Measurements from ENCODE around the gene MSH5. TPM values are rescaled to one million over a fixed set of nuclear protein-coding genes. Genes with fewer than 3 reads are reported as not detected.

MSH5 gene
- total and polyA plus RNA-seq, 4 experiments from 2014 or later, result 0.95 to 12.1 (median 7.3) TPM

DNA sequence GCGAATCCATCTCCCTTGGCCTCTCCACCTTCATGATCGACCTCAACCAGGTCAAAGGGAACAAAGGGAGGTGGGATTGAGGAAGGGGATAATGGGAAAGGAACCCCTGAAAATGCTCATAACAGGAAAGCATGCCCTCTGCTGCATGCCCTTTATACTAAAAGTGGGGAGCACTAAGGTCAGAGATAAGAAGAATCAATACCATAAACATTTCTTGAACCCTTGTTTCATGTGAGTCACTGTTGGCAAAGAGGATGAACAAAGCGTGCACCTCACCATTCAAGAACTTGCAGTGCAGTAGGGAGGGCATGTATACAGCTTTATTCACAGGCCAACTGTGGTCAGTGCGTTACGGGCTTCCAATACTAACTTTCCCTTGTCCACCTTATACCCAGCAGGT is 21.0 kb downstream of the MSH5 start:
- Histone ChIP-seq H3K4me3 (ENCODE audit: low read length in 2 of 2) (no peak overlapping the region), H3K4me1 (ENCODE audit: insufficient read depth, low read length) (no peaks in the 10 kb centered on the region), H3K9me3 (ENCODE audit: control insufficient read depth in 1 of 2, low read length in 2 of 2) (no peaks in the 10 kb centered on the region), H3K27ac (ENCODE audit: low read depth, low read length) (no peak overlapping the region), H3K36me3 (ENCODE audit: insufficient read depth, low read length) (no peaks in the 10 kb centered on the region), H3K27me3 (ENCODE audit: insufficient read depth, low read length) (no peaks in the 10 kb centered on the region)
- Mint-ChIP-seq H3K27me3 (no peaks in the 10 kb centered on the region), H3K4me1 (peaks cover 0 to 5% (median 3%) of the 10 kb centered on the region in 4 donors), H3K9me3 (no peaks in the 10 kb centered on the region), H3K36me3 (peaks cover 5 to 11% of the 10 kb centered on the region in 2 donors), H3K27ac (peak overlapping the region in 2 of 7 donors; percentile 35 to 60), H3K4me3 (no peak overlapping the region)
- ChIA-PET POLR2A (ENCODE audit: partially characterized antibody) (no interaction called here), CTCF (ENCODE audit: partially characterized antibody) (no interaction called here)
- no peak for DNase-seq
- intact Hi-C loops (cut with micrococcal nuclease), result no loop called here

- POLR2A ChIA-PET (ENCODE audit: partially characterized antibody), result no interaction called here
Observed at GRCh38 chr6:31761343-31761742, 21.5 kb downstream of the MSH5 start.

GRCh38 chr6:31762356-31762755 is 22.6 kb downstream of the MSH5 start, which contains the start of gene SAPCD1:
SAPCD1 (plus strand) TSS chr6:31762656; CDS start chr6:31763055, 399 bp downstream.
- H3K27ac ChIP-seq (ENCODE audit: low read depth, low read length), result no peak within 1 kb of the TSS
- Mint-ChIP-seq H3K27ac (peak within 1 kb of the TSS in 3 of 7 donors; percentile 12 to 55 (median 32)), H3K9me3 (no peaks in the 10 kb centered on the region), H3K4me3 (no peak within 1 kb of the TSS), H3K4me1 (peaks cover 0 to 5% (median 3%) of the 10 kb centered on the region in 4 donors), H3K27me3 (no peaks in the 10 kb centered on the region), H3K36me3 (peaks cover 5 to 11% of the 10 kb centered on the region in 2 donors)
- no peak within 1 kb of the TSS for H3K4me3 ChIP-seq (ENCODE audit: low read length in 2 of 2)
- no peaks in the 10 kb centered on the region for H3K4me1 ChIP-seq (ENCODE audit: insufficient read depth, low read length)
- H3K36me3 ChIP-seq (ENCODE audit: insufficient read depth, low read length), result no peaks in the 10 kb centered on the region
- POLR2A ChIA-PET (ENCODE audit: partially characterized antibody), result no interaction called here
- no peaks in the 10 kb centered on the region for H3K9me3 ChIP-seq (ENCODE audit: control insufficient read depth in 1 of 2, low read length in 2 of 2)
- CTCF ChIA-PET (ENCODE audit: partially characterized antibody), result no interaction called here
- no peaks in the 10 kb centered on the region for H3K27me3 ChIP-seq (ENCODE audit: insufficient read depth, low read length)
- no peak for DNase-seq
- intact Hi-C loops (cut with micrococcal nuclease), result no loop called here

More at GRCh38 chr6:31761343-31761742, 21.5 kb downstream of the MSH5 start:
- CTCF ChIA-PET (ENCODE audit: partially characterized antibody), result no interaction called here
- Histone ChIP-seq H3K36me3 (ENCODE audit: insufficient read depth, low read length) (no peaks in the 10 kb centered on the region), H3K27ac (ENCODE audit: low read depth, low read length) (no peak overlapping the region), H3K4me1 (ENCODE audit: insufficient read depth, low read length) (no peaks in the 10 kb centered on the region), H3K9me3 (ENCODE audit: control insufficient read depth in 1 of 2, low read length in 2 of 2) (no peaks in the 10 kb centered on the region), H3K27me3 (ENCODE audit: insufficient read depth, low read length) (no peaks in the 10 kb centered on the region), H3K4me3 (ENCODE audit: low read length in 2 of 2) (no peak overlapping the region)
- peaks cover 5 to 11% of the 10 kb centered on the region in 2 donors for H3K36me3 Mint-ChIP-seq
- no peak overlapping the region for H3K4me3 Mint-ChIP-seq
- intact Hi-C loops (cut with micrococcal nuclease), result no loop called here
- H3K27me3 Mint-ChIP-seq, result no peaks in the 10 kb centered on the region
- DNase-seq, result no peak
- H3K9me3 Mint-ChIP-seq, result no peaks in the 10 kb centered on the region
- peak overlapping the region in 1 of 7 donors; percentile 35 for H3K27ac Mint-ChIP-seq
- peaks cover 0 to 5% (median 3%) of the 10 kb centered on the region in 4 donors for H3K4me1 Mint-ChIP-seq

- Histone ChIP-seq H3K27ac (ENCODE audit: low read depth, low read length) (no peak overlapping the region), H3K4me3 (ENCODE audit: low read length in 2 of 2) (no peak overlapping the region), H3K9me3 (ENCODE audit: control insufficient read depth in 1 of 2, low read length in 2 of 2) (no peaks in the 10 kb centered on the region), H3K27me3 (ENCODE audit: insufficient read depth, low read length) (no peaks in the 10 kb centered on the region), H3K36me3 (ENCODE audit: insufficient read depth, low read length) (no peaks in the 10 kb centered on the region), H3K4me1 (ENCODE audit: insufficient read depth, low read length) (no peaks in the 10 kb centered on the region)
- peak overlapping the region in 1 of 7 donors; percentile 12 for H3K27ac Mint-ChIP-seq
- DNase-seq, result no peak
- H3K9me3 Mint-ChIP-seq, result no peaks in the 10 kb centered on the region
- CTCF ChIA-PET (ENCODE audit: partially characterized antibody), result no interaction called here
- no peaks in the 10 kb centered on the region for H3K27me3 Mint-ChIP-seq
- peaks cover 0 to 5% (median 3%) of the 10 kb centered on the region in 4 donors for H3K4me1 Mint-ChIP-seq
- intact Hi-C loops (cut with micrococcal nuclease), result no loop called here
- POLR2A ChIA-PET (ENCODE audit: partially characterized antibody), result no interaction called here
- no peak overlapping the region for H3K4me3 Mint-ChIP-seq
- H3K36me3 Mint-ChIP-seq, result peaks cover 5 to 11% of the 10 kb centered on the region in 2 donors
Observed at GRCh38 chr6:31762878-31763618, 23.2 kb downstream of the MSH5 start.

GRCh38 chr6:31763619-31763940 is 23.8 kb downstream of the MSH5 start:
- H3K9me3 Mint-ChIP-seq, result no peaks in the 10 kb centered on the region
- no peaks in the 10 kb centered on the region for H3K27me3 Mint-ChIP-seq
- no peak overlapping the region for H3K4me3 Mint-ChIP-seq
- ChIA-PET POLR2A (ENCODE audit: partially characterized antibody) (no interaction called here), CTCF (ENCODE audit: partially characterized antibody) (no interaction called here)
- H3K4me1 Mint-ChIP-seq, result peaks cover 0 to 5% (median 3%) of the 10 kb centered on the region in 4 donors
- Histone ChIP-seq H3K4me3 (ENCODE audit: low read length in 2 of 2) (no peak overlapping the region), H3K36me3 (ENCODE audit: insufficient read depth, low read length) (no peaks in the 10 kb centered on the region), H3K27ac (ENCODE audit: low read depth, low read length) (no peak overlapping the region), H3K27me3 (ENCODE audit: insufficient read depth, low read length) (no peaks in the 10 kb centered on the region), H3K9me3 (ENCODE audit: control insufficient read depth in 1 of 2, low read length in 2 of 2) (no peaks in the 10 kb centered on the region), H3K4me1 (ENCODE audit: insufficient read depth, low read length) (no peaks in the 10 kb centered on the region)
- no peak for DNase-seq
- H3K27ac Mint-ChIP-seq, result peak overlapping the region in 2 of 7 donors; percentile 53 to 70
- intact Hi-C loops (cut with micrococcal nuclease), result no loop called here
- peaks cover 5 to 11% of the 10 kb centered on the region in 2 donors for H3K36me3 Mint-ChIP-seq

- no peak overlapping the region for H3K4me3 ChIP-seq (ENCODE audit: low read length in 2 of 2)
- H3K36me3 Mint-ChIP-seq, result peaks cover 5 to 7% of the 10 kb centered on the region in 2 donors
- ChIA-PET CTCF (ENCODE audit: partially characterized antibody) (no interaction called here), POLR2A (ENCODE audit: partially characterized antibody) (no interaction called here)
- H3K36me3 ChIP-seq (ENCODE audit: insufficient read depth, low read length), result no peaks in the 10 kb centered on the region
- no peaks in the 10 kb centered on the region for H3K9me3 Mint-ChIP-seq
- intact Hi-C loops (cut with micrococcal nuclease), result no loop called here
- no peaks in the 10 kb centered on the region for H3K9me3 ChIP-seq (ENCODE audit: control insufficient read depth in 1 of 2, low read length in 2 of 2)
- no peak for DNase-seq
- H3K27me3 Mint-ChIP-seq, result no peaks in the 10 kb centered on the region
- no peak overlapping the region for H3K27ac Mint-ChIP-seq
- no peaks in the 10 kb centered on the region for H3K4me1 ChIP-seq (ENCODE audit: insufficient read depth, low read length)
- no peak overlapping the region for H3K4me3 Mint-ChIP-seq
- peaks cover 0 to 5% (median 3%) of the 10 kb centered on the region in 4 donors for H3K4me1 Mint-ChIP-seq
- no peaks in the 10 kb centered on the region for H3K27me3 ChIP-seq (ENCODE audit: insufficient read depth, low read length)
- no peak overlapping the region for H3K27ac ChIP-seq (ENCODE audit: low read depth, low read length)
Observed at GRCh38 chr6:31764198-31764597, 24.4 kb downstream of the MSH5 start.

DNA sequence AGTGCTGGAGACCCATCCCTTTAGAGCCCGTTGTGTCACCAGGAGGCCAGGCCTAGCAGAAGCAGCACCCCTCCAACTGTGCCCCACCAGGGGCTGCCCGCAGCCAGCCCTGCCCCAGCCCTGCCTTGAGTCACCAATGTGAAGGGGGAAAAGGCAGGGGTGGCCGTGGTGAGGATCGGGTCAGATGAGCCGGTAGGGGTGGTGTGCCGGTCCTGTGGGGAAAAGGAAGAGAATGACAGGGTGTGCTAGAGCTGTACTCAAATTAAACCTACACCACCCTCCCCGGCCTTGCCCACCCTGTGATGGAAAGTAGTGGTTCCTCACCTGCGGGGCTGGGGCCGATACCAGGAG is 25.7 kb downstream of the MSH5 start:
- Mint-ChIP-seq H3K4me3 (no peak overlapping the region), H3K9me3 (no peaks in the 10 kb centered on the region), H3K27ac (no peak overlapping the region), H3K27me3 (no peaks in the 10 kb centered on the region), H3K4me1 (peaks cover 4 to 13% (median 10%) of the 10 kb centered on the region in 4 donors), H3K36me3 (peaks cover 3 to 5% of the 10 kb centered on the region in 2 donors)
- intact Hi-C loops (cut with micrococcal nuclease), result no loop called here
- no peak for DNase-seq
- Histone ChIP-seq H3K4me1 (ENCODE audit: insufficient read depth, low read length) (peaks cover 5% of the 10 kb centered on the region), H3K9me3 (ENCODE audit: control insufficient read depth in 1 of 2, low read length in 2 of 2) (no peaks in the 10 kb centered on the region), H3K27me3 (ENCODE audit: insufficient read depth, low read length) (no peaks in the 10 kb centered on the region), H3K4me3 (ENCODE audit: low read length in 2 of 2) (no peak overlapping the region), H3K27ac (ENCODE audit: low read depth, low read length) (no peak overlapping the region), H3K36me3 (ENCODE audit: insufficient read depth, low read length) (no peaks in the 10 kb centered on the region)
- CTCF ChIA-PET (ENCODE audit: partially characterized antibody), result no interaction called here
- POLR2A ChIA-PET (ENCODE audit: partially characterized antibody), result no interaction called here
